MM.1S (cell line): ENCODE data around the gene S100A9.

ENCODE experiments used
- DNase-seq: peaks from one replicate; pipeline ENCODE4 v3.0.0-alpha.2; 2015
- H2AFZ ChIP-seq: fragments of 300-600 bp; sonication (generic); 2 replicates; pipeline ENCODE4 v1.6.0; 2016; ENCODE audit warnings: antibody characterized with exemption, low read length
- H3F3A ChIP-seq: fragments of 300-600 bp; sonication (generic); 2 replicates; pipeline ENCODE4 v1.6.1; 2016; ENCODE audit warnings: mild to moderate bottlenecking, antibody characterized with exemption, low read length, moderate library complexity, mixed read lengths; ENCODE audit not compliant: insufficient read depth
- H3K27ac ChIP-seq: fragments of 300-600 bp; sonication (generic); 2 replicates; pipeline ENCODE4 v1.5.1; 2016; ENCODE audit warnings: mild to moderate bottlenecking, low read length
- H3K27me3 ChIP-seq: fragments of 300-600 bp; sonication (generic); replicated peaks from 2 replicates; pipeline ENCODE4 v1.6.0; 2016; ENCODE audit warnings: low read length; ENCODE audit not compliant: insufficient read depth
- H3K36me3 ChIP-seq: fragments of 300-600 bp; sonication (generic); replicated peaks from 2 replicates; pipeline ENCODE4 v1.6.1; 2016; ENCODE audit warnings: mild to moderate bottlenecking, low read length, mixed read lengths; ENCODE audit not compliant: insufficient read depth
- H3K4me1 ChIP-seq: fragments of 300-600 bp; sonication (generic); 2 replicates; pipeline ENCODE4 v1.6.1; 2016; ENCODE audit warnings: low read length, mixed read lengths
- H3K4me2 ChIP-seq: fragments of 300-600 bp; sonication (generic); 2 replicates; pipeline ENCODE4 v1.6.0; 2016; ENCODE audit warnings: low read depth, low read length
- H3K4me3 ChIP-seq: fragments of 300-600 bp; sonication (generic); 2 replicates; pipeline ENCODE4 v1.5.1; 2016; ENCODE audit warnings: low read length, mixed read lengths
- H3K79me2 ChIP-seq: fragments of 300-600 bp; sonication (generic); 2 replicates; pipeline ENCODE4 v1.6.1; 2016; ENCODE audit warnings: mixed run types, low read length, mixed read lengths
- H3K9ac ChIP-seq: fragments of 300-600 bp; sonication (generic); 2 replicates; pipeline ENCODE4 v1.6.1; 2016; ENCODE audit warnings: low read length, mixed read lengths
- H3K9me2 ChIP-seq: fragments of 300-600 bp; sonication (generic); replicated peaks from 2 replicates; pipeline ENCODE4 v1.6.1; 2016; ENCODE audit warnings: mild to moderate bottlenecking, low read length, mixed read lengths; ENCODE audit not compliant: insufficient read depth
- H3K9me3 ChIP-seq: fragments of 300-600 bp; sonication (generic); replicated peaks from 2 replicates; pipeline ENCODE4 v1.6.1; 2016; ENCODE audit warnings: mild to moderate bottlenecking, low read length, mixed read lengths; ENCODE audit not compliant: insufficient read depth
- H4K20me1 ChIP-seq: fragments of 300-600 bp; sonication (generic); 2 replicates; pipeline ENCODE4 v1.6.1; 2016; ENCODE audit warnings: mild to moderate bottlenecking, low read length, moderate library complexity, mixed read lengths; ENCODE audit not compliant: insufficient read depth
- EZH2 ChIP-seq: fragments of 300-600 bp; sonication (generic); optimal IDR thresholded peaks from 2 replicates; pipeline ENCODE3; 2017; ENCODE audit warnings: low read depth, mild to moderate bottlenecking, antibody characterized with exemption, low read length, mixed read lengths
- EZH2phosphoT487 ChIP-seq: fragments of 300-600 bp; sonication (generic); IDR thresholded peaks from 2 replicates; pipeline ENCODE4 v1.6.1; 2018; ENCODE audit warnings: antibody characterized with exemption, low read length
- TF ChIP-seq, protein P1 (sequence below): fragments of 300-600 bp; sonication (generic); IDR thresholded peaks from 2 replicates; pipeline ENCODE4 v1.5.1; 2016; ENCODE audit warnings: antibody characterized with exemption, low read length, mixed read lengths

Gene S100A9

DNA sequence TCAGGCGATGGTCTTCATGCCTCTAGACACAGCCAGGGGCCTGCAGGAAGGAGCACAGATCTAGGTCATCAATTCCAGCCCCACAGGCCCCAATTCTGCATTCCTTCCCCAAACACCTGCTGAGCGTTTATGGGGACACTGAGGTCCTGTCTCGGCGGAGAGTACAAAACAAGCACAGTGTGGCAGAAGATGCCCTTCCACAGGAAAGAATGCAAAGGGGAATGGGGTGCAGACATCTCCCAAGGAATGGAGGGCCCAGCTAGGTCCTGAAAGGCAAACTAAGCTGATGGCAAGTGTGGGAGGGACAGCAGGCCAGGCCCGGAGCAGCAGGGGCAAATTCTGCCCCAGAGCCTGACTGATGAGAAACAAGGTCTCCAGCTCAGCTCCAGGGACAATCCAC, 36.7 kb downstream of the S100A9 start:
- Histone ChIP-seq H2AFZ (no peak overlapping the region), H3F3A (no peaks in the 10 kb centered on the region), H3K79me2 (no peaks in the 10 kb centered on the region), H3K4me3 (no peak overlapping the region), H3K9me3 (no peaks in the 10 kb centered on the region), H3K27me3 (peaks cover 16% of the 10 kb centered on the region), H3K9me2 (no peaks in the 10 kb centered on the region), H4K20me1 (no peaks in the 10 kb centered on the region), H3K9ac (no peak overlapping the region), H3K4me1 (no peaks in the 10 kb centered on the region), H3K4me2 (no peak overlapping the region), H3K27ac (no peak overlapping the region), H3K36me3 (no peaks in the 10 kb centered on the region)
- TF ChIP-seq EZH2 (no peak), EZH2phosphoT487 (no peak)
- TF ChIP-seq, protein P1, sequence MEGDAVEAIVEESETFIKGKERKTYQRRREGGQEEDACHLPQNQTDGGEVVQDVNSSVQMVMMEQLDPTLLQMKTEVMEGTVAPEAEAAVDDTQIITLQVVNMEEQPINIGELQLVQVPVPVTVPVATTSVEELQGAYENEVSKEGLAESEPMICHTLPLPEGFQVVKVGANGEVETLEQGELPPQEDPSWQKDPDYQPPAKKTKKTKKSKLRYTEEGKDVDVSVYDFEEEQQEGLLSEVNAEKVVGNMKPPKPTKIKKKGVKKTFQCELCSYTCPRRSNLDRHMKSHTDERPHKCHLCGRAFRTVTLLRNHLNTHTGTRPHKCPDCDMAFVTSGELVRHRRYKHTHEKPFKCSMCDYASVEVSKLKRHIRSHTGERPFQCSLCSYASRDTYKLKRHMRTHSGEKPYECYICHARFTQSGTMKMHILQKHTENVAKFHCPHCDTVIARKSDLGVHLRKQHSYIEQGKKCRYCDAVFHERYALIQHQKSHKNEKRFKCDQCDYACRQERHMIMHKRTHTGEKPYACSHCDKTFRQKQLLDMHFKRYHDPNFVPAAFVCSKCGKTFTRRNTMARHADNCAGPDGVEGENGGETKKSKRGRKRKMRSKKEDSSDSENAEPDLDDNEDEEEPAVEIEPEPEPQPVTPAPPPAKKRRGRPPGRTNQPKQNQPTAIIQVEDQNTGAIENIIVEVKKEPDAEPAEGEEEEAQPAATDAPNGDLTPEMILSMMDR = no peak
- no peak for DNase-seq

DNA sequence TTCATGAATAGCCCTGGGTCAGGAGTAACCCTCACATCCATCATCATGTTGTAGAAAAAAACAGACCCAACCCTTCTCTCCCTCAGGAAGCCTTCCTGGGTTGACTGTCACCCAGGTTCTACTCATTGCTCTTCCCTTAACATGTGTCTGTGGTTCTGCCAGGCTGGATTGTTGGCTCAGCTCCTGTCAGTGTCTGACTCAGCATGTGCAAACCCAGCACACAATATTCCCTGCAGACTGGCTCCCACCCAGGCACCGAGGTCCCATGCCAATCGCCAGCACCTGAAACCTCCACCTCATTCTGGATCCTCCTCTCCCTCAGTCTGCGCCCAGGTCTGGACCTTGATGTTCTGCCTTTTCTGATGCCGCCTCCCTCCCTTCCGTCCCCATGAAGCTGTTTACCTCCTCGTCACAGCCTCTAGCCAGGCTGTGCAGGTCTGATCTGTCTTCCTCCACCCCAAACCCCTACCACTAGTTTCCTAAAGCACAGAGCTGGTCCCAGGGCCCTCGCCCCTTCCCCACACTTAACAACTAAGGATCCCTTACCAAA, 37.6 kb downstream of the S100A9 start:
- Histone ChIP-seq H3K79me2 (no peaks in the 10 kb centered on the region), H3K4me1 (no peaks in the 10 kb centered on the region), H3K9me3 (no peaks in the 10 kb centered on the region), H3K4me2 (no peak overlapping the region), H4K20me1 (no peaks in the 10 kb centered on the region), H3K27ac (no peak overlapping the region), H3K4me3 (no peak overlapping the region), H3K9ac (no peak overlapping the region), H2AFZ (no peak overlapping the region), H3F3A (no peaks in the 10 kb centered on the region), H3K9me2 (no peaks in the 10 kb centered on the region), H3K36me3 (no peaks in the 10 kb centered on the region), H3K27me3 (peaks cover 16% of the 10 kb centered on the region)
- no peak for TF ChIP-seq EZH2phosphoT487
- TF ChIP-seq, protein P1 = no peak
- TF ChIP-seq EZH2 = no peak
- no peak for DNase-seq

DNA sequence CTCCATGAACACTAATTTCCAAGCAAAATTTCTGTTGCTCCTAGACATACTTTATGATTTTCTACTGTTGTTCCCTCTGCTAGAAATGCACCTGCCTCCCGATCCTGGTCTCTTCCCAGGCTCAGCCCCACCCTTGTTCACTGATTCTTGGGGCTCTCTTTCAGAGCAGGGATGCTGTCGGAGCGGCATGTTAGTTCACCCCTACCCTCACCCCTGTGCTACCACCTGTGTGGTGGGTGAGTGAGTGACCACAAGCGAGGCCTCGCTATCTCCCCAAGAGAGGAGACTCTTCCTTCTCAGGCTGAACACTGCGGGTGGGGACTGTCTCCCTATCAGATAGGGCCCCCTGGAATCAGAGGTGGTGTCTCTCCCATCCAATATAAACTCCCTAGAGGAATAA, 38.1 kb downstream of the S100A9 start:
- Histone ChIP-seq H3K4me1 (no peaks in the 10 kb centered on the region), H2AFZ (no peak overlapping the region), H3F3A (no peaks in the 10 kb centered on the region), H3K9me2 (no peaks in the 10 kb centered on the region), H3K9ac (no peak overlapping the region), H3K36me3 (no peaks in the 10 kb centered on the region), H4K20me1 (no peaks in the 10 kb centered on the region), H3K4me3 (no peak overlapping the region), H3K79me2 (no peaks in the 10 kb centered on the region), H3K4me2 (no peak overlapping the region), H3K27me3 (peaks cover 16% of the 10 kb centered on the region), H3K9me3 (no peaks in the 10 kb centered on the region), H3K27ac (no peak overlapping the region)
- TF ChIP-seq, protein P1 = no peak
- TF ChIP-seq EZH2 (no peak), EZH2phosphoT487 (no peak)
- DNase-seq = no peak
